Naive B cell (primary cell): ENCODE data around the gene NPFFR2. TPM values are rescaled to one million over a fixed set of nuclear protein-coding genes. Genes with fewer than 3 reads are reported as not detected.

Experiments used
- ATAC-seq, 2 donors: fragments of 150-1000 bp; cut with Tn5 transposase; 2 replicates each; pipeline ENCODE4 v1.10.0; 2021; ENCODE audit warnings: low read depth in 2 of 2, mild to moderate bottlenecking in 2 of 2, moderate library complexity in 2 of 2
- DNase-seq: peaks from one replicate; pipeline ENCODE4 v3.0.0; 2022
- H3K27ac Mint-ChIP-seq, 6 donors: one replicate each; pipeline ENCODE4 v1.8.0; 2020 to 2022; ENCODE audit warnings: mild to moderate bottlenecking in 6 of 6, mixed read lengths in 6 of 6, moderate library complexity in 5 of 6, inconsistent platforms in 2 of 6
- H3K27me3 Mint-ChIP-seq, 3 donors: one replicate each; pipeline ENCODE4 v1.8.0; 2021 to 2022; ENCODE audit warnings: mixed read lengths in 3 of 3, mild to moderate bottlenecking in 1 of 3
- H3K36me3 Mint-ChIP-seq, 2 donors: one replicate each; pipeline ENCODE4 v1.8.0; 2020 to 2022; ENCODE audit warnings: mixed read lengths in 2 of 2, inconsistent platforms in 1 of 2, mild to moderate bottlenecking in 1 of 2
- H3K4me1 Mint-ChIP-seq, 3 donors: one replicate each; pipeline ENCODE4 v1.8.0; 2020 to 2022; ENCODE audit warnings: mixed read lengths in 3 of 3, inconsistent platforms in 1 of 3, mild to moderate bottlenecking in 1 of 3, moderate library complexity in 1 of 3
- H3K4me3 Mint-ChIP-seq, 8 donors: one replicate each; pipeline ENCODE4 v1.8.0; 2020 to 2022; ENCODE audit warnings: mild to moderate bottlenecking in 8 of 8, mixed read lengths in 8 of 8, moderate library complexity in 8 of 8, inconsistent platforms in 2 of 8
- H3K9me3 Mint-ChIP-seq, 7 donors: one replicate each; pipeline ENCODE4 v1.8.0; 2020 to 2022; ENCODE audit warnings: mixed read lengths in 7 of 7, mild to moderate bottlenecking in 5 of 7, inconsistent platforms in 2 of 7, moderate library complexity in 1 of 7
- polyA plus RNA-seq, 6 donors: library from polyadenylated mRNA; unstranded; fragments of 300-500 nt; fragmentation: Illumina TruSeq; gene quantifications; one replicate each; pipeline ENCODE4 v1.2.3, GENCODE V29; 2021; ENCODE audit warnings: low read depth in 6 of 6

NPFFR2 gene
- not detected for polyA plus RNA-seq

- peaks cover 0 to 13% (median 11%) of the 10 kb centered on the region in 3 donors for H3K27me3 Mint-ChIP-seq
- DNase-seq (no peak), ATAC-seq (no peak)
Measured at GRCh38 chr4:72031868-72032608, at the start of gene NPFFR2. Gene NPFFR2 (plus strand): TSS chr4:72032000. CDS start chr4:72128592, 96,592 bp downstream.

GRCh38 chr4:71992571-71993312 lies 39.1 kb upstream of the NPFFR2 start:
- Mint-ChIP-seq H3K27me3 (no peaks in the 10 kb centered on the region), H3K9me3 (peaks cover 2 to 34% (median 7%) of the 10 kb centered on the region in 7 donors), H3K4me1 (no peaks in the 10 kb centered on the region), H3K4me3 (no peak overlapping the region), H3K36me3 (no peaks in the 10 kb centered on the region), H3K27ac (no peak overlapping the region)
- DNase-seq, result no peak
- ATAC-seq, result no peak

More at GRCh38 chr4:72031868-72032608, at the start of gene NPFFR2:
- Mint-ChIP-seq H3K4me1 (no peaks in the 10 kb centered on the region), H3K4me3 (no peak within 1 kb of the TSS), H3K27ac (no peak within 1 kb of the TSS), H3K9me3 (peaks cover 0 to 2% (median 0%) of the 10 kb centered on the region in 7 donors), H3K36me3 (no peaks in the 10 kb centered on the region)

GRCh38 chr4:71994559-71994958 lies 37.2 kb upstream of the NPFFR2 start:
- Mint-ChIP-seq H3K9me3 (peaks cover 5 to 41% (median 8%) of the 10 kb centered on the region in 7 donors), H3K4me1 (no peaks in the 10 kb centered on the region), H3K27me3 (no peaks in the 10 kb centered on the region), H3K4me3 (no peak overlapping the region), H3K27ac (no peak overlapping the region), H3K36me3 (no peaks in the 10 kb centered on the region)
- DNase-seq (no peak), ATAC-seq (no peak)

GRCh38 chr4:71995297-71995696 lies 36.5 kb upstream of the NPFFR2 start:
- Mint-ChIP-seq H3K36me3 (no peaks in the 10 kb centered on the region), H3K9me3 (peaks cover 7 to 46% (median 13%) of the 10 kb centered on the region in 7 donors), H3K4me3 (no peak overlapping the region), H3K27me3 (no peaks in the 10 kb centered on the region), H3K4me1 (no peaks in the 10 kb centered on the region), H3K27ac (no peak overlapping the region)
- DNase-seq (no peak), ATAC-seq (no peak)

- DNase-seq (no peak), ATAC-seq (no peak)
- H3K27me3 Mint-ChIP-seq, result no peaks in the 10 kb centered on the region
- H3K4me3 Mint-ChIP-seq, result no peak overlapping the region
- H3K4me1 Mint-ChIP-seq, result no peaks in the 10 kb centered on the region
- H3K9me3 Mint-ChIP-seq, result peaks cover 0 to 6% (median 1%) of the 10 kb centered on the region in 7 donors
- H3K36me3 Mint-ChIP-seq, result no peaks in the 10 kb centered on the region
- H3K27ac Mint-ChIP-seq, result no peak overlapping the region
Measured at GRCh38 chr4:72006586-72006985, 25.2 kb upstream of the NPFFR2 start.

- Mint-ChIP-seq H3K9me3 (peaks cover 0 to 3% (median 0%) of the 10 kb centered on the region in 7 donors), H3K4me3 (no peak overlapping the region), H3K27ac (no peak overlapping the region), H3K27me3 (no peaks in the 10 kb centered on the region), H3K4me1 (no peaks in the 10 kb centered on the region), H3K36me3 (no peaks in the 10 kb centered on the region)
- DNase-seq (no peak), ATAC-seq (no peak)
Measured at GRCh38 chr4:72011906-72012305, 19.9 kb upstream of the NPFFR2 start.

GRCh38 chr4:72016011-72016410 lies 15.8 kb upstream of the NPFFR2 start:
- H3K4me3 Mint-ChIP-seq, result no peak overlapping the region
- H3K9me3 Mint-ChIP-seq, result peaks cover 0 to 2% (median 0%) of the 10 kb centered on the region in 7 donors
- ATAC-seq (no peak), DNase-seq (no peak)
- no peaks in the 10 kb centered on the region for H3K27me3 Mint-ChIP-seq
- H3K4me1 Mint-ChIP-seq, result no peaks in the 10 kb centered on the region
- no peak overlapping the region for H3K27ac Mint-ChIP-seq
- no peaks in the 10 kb centered on the region for H3K36me3 Mint-ChIP-seq

GRCh38 chr4:72019688-72020087 lies 12.1 kb upstream of the NPFFR2 start:
- peaks cover 0 to 2% (median 0%) of the 10 kb centered on the region in 7 donors for H3K9me3 Mint-ChIP-seq

GRCh38 chr4:72022553-72022952 lies 9.2 kb upstream of the NPFFR2 start:
- Mint-ChIP-seq H3K4me1 (peaks cover 0 to 2% (median 0%) of the 10 kb centered on the region in 3 donors), H3K4me3 (no peak overlapping the region), H3K36me3 (no peaks in the 10 kb centered on the region), H3K27me3 (no peaks in the 10 kb centered on the region), H3K9me3 (peaks cover 0 to 4% (median 0%) of the 10 kb centered on the region in 7 donors), H3K27ac (no peak overlapping the region)
- ATAC-seq (no peak), DNase-seq (no peak)

More at GRCh38 chr4:72019688-72020087, 12.1 kb upstream of the NPFFR2 start:
- Mint-ChIP-seq H3K27me3 (no peaks in the 10 kb centered on the region), H3K36me3 (no peaks in the 10 kb centered on the region), H3K4me1 (peaks cover 0 to 2% (median 0%) of the 10 kb centered on the region in 3 donors), H3K27ac (no peak overlapping the region), H3K4me3 (no peak overlapping the region)
- DNase-seq, result no peak
- no peak for ATAC-seq

GRCh38 chr4:72055566-72055965 lies 23.8 kb downstream of the NPFFR2 start:
- Mint-ChIP-seq H3K4me1 (no peaks in the 10 kb centered on the region), H3K27ac (no peak overlapping the region), H3K36me3 (no peaks in the 10 kb centered on the region)

GRCh38 chr4:72063726-72064125 lies 31.9 kb downstream of the NPFFR2 start:
- no peak for ATAC-seq
- Mint-ChIP-seq H3K4me3 (no peak overlapping the region), H3K4me1 (no peaks in the 10 kb centered on the region), H3K27me3 (no peaks in the 10 kb centered on the region), H3K9me3 (peaks cover 0 to 9% (median 2%) of the 10 kb centered on the region in 7 donors), H3K36me3 (no peaks in the 10 kb centered on the region), H3K27ac (no peak overlapping the region)
- no peak for DNase-seq

More at GRCh38 chr4:72055566-72055965, 23.8 kb downstream of the NPFFR2 start:
- ATAC-seq, result no peak
- H3K27me3 Mint-ChIP-seq, result no peaks in the 10 kb centered on the region
- no peak for DNase-seq
- peaks cover 0 to 3% (median 0%) of the 10 kb centered on the region in 7 donors for H3K9me3 Mint-ChIP-seq
- H3K4me3 Mint-ChIP-seq, result no peak overlapping the region

- H3K27ac Mint-ChIP-seq, result no peak overlapping the region
- no peaks in the 10 kb centered on the region for H3K27me3 Mint-ChIP-seq
- H3K9me3 Mint-ChIP-seq, result peaks cover 0 to 9% (median 4%) of the 10 kb centered on the region in 7 donors
- no peak for ATAC-seq
- no peak for DNase-seq
- no peak overlapping the region for H3K4me3 Mint-ChIP-seq
- no peaks in the 10 kb centered on the region for H3K36me3 Mint-ChIP-seq
- no peaks in the 10 kb centered on the region for H3K4me1 Mint-ChIP-seq
Measured at GRCh38 chr4:72067051-72067450, 35.3 kb downstream of the NPFFR2 start.

GRCh38 chr4:72073816-72074215 lies 42.0 kb downstream of the NPFFR2 start:
- DNase-seq (no peak), ATAC-seq (no peak)
- no peaks in the 10 kb centered on the region for H3K4me1 Mint-ChIP-seq
- H3K36me3 Mint-ChIP-seq, result no peaks in the 10 kb centered on the region
- peaks cover 0 to 11% (median 1%) of the 10 kb centered on the region in 7 donors for H3K9me3 Mint-ChIP-seq
- H3K27ac Mint-ChIP-seq, result no peak overlapping the region
- H3K4me3 Mint-ChIP-seq, result no peak overlapping the region
- no peaks in the 10 kb centered on the region for H3K27me3 Mint-ChIP-seq

- DNase-seq (no peak), ATAC-seq (no peak)
- Mint-ChIP-seq H3K36me3 (no peaks in the 10 kb centered on the region), H3K27ac (no peak overlapping the region), H3K4me1 (no peaks in the 10 kb centered on the region), H3K9me3 (peaks cover 0 to 11% (median 1%) of the 10 kb centered on the region in 7 donors), H3K27me3 (no peaks in the 10 kb centered on the region), H3K4me3 (no peak overlapping the region)
Measured at GRCh38 chr4:72076562-72076961, 44.8 kb downstream of the NPFFR2 start.
